ENCODE results near the gene ANO2. TPM values are rescaled to one million over a fixed set of nuclear protein-coding genes. Genes with fewer than 3 reads are reported as not detected.
"Not testable (repeated sequence)": the region's sequence is repeated elsewhere in the genome, so short reads cannot be mapped to it uniquely, and the experiment has no call there.

Gene ANO2
- total RNA-seq, 1 donor from 2014 or later = 1.5 TPM

GRCh38 chr12:5661811-5662210, 283.2 kb downstream of the ANO2 start:
- DNase-seq (ENCODE audit: low read depth) = no peak
- Histone ChIP-seq H3K36me3 (ENCODE audit: control insufficient read depth, insufficient read depth, low read length) (no peaks in the 10 kb centered on the region), H3K4me3 (ENCODE audit: low read depth, low read length) (no peak overlapping the region), H3K27me3 (ENCODE audit: control insufficient read depth, insufficient read depth, low read length) (no peaks in the 10 kb centered on the region)
- TF ChIP-seq CTCF (IDR thresholded peaks at IDR 0.05; ENCODE audit: insufficient read depth, low read length, poor library complexity, severe bottlenecking) = no peak

- no peak for DNase-seq (ENCODE audit: low read depth)
- no peaks in the 10 kb centered on the region for H3K36me3 ChIP-seq (ENCODE audit: control insufficient read depth, insufficient read depth, low read length)
- no peak overlapping the region for H3K4me3 ChIP-seq (ENCODE audit: low read depth, low read length)
- no peak for TF ChIP-seq CTCF (IDR thresholded peaks at IDR 0.05; ENCODE audit: insufficient read depth, low read length, poor library complexity, severe bottlenecking)
- H3K27me3 ChIP-seq (ENCODE audit: control insufficient read depth, insufficient read depth, low read length) = no peaks in the 10 kb centered on the region
Observed at GRCh38 chr12:5660238-5660637, 284.8 kb downstream of the ANO2 start.

GRCh38 chr12:5658339-5658941, 286.6 kb downstream of the ANO2 start:
- not testable (repeated sequence) for H3K27me3 ChIP-seq (ENCODE audit: control insufficient read depth, insufficient read depth, low read length); DNase-seq (ENCODE audit: low read depth); H3K36me3 ChIP-seq (ENCODE audit: control insufficient read depth, insufficient read depth, low read length); H3K4me3 ChIP-seq (ENCODE audit: low read depth, low read length)

- Histone ChIP-seq H3K27me3 (ENCODE audit: control insufficient read depth, insufficient read depth, low read length) (no peaks in the 10 kb centered on the region), H3K36me3 (ENCODE audit: control insufficient read depth, insufficient read depth, low read length) (no peaks in the 10 kb centered on the region), H3K4me3 (ENCODE audit: low read depth, low read length) (no peak overlapping the region)
- TF ChIP-seq CTCF (IDR thresholded peaks at IDR 0.05; ENCODE audit: insufficient read depth, low read length, poor library complexity, severe bottlenecking) = no peak
- no peak for DNase-seq (ENCODE audit: low read depth)
Observed at GRCh38 chr12:5656836-5657235, 288.2 kb downstream of the ANO2 start.

- no peak for TF ChIP-seq CTCF (IDR thresholded peaks at IDR 0.05; ENCODE audit: insufficient read depth, low read length, poor library complexity, severe bottlenecking)
- no peak for DNase-seq (ENCODE audit: low read depth)
- H3K36me3 ChIP-seq (ENCODE audit: control insufficient read depth, insufficient read depth, low read length) = no peaks in the 10 kb centered on the region
- no peaks in the 10 kb centered on the region for H3K27me3 ChIP-seq (ENCODE audit: control insufficient read depth, insufficient read depth, low read length)
- no peak overlapping the region for H3K4me3 ChIP-seq (ENCODE audit: low read depth, low read length)
Observed at GRCh38 chr12:5655120-5655519, 289.9 kb downstream of the ANO2 start.

- H3K36me3 ChIP-seq (ENCODE audit: control insufficient read depth, insufficient read depth, low read length) = no peaks in the 10 kb centered on the region
- no peak for TF ChIP-seq CTCF (IDR thresholded peaks at IDR 0.05; ENCODE audit: insufficient read depth, low read length, poor library complexity, severe bottlenecking)
- H3K4me3 ChIP-seq (ENCODE audit: low read depth, low read length) = no peak overlapping the region
- H3K27me3 ChIP-seq (ENCODE audit: control insufficient read depth, insufficient read depth, low read length) = no peaks in the 10 kb centered on the region
- DNase-seq (ENCODE audit: low read depth) = no peak
Observed at GRCh38 chr12:5654019-5654418, 291.0 kb downstream of the ANO2 start.
